GM18526 (cell line): ENCODE measurements around the gene DSTN.

Source experiments
- POLR2A ChIP-seq: IDR thresholded peaks from 3 replicates; pipeline ENCODE4 v1.6.1; 2011; ENCODE audit not compliant: insufficient read length; ENCODE audit errors: extremely low read depth

The DSTN gene

DNA sequence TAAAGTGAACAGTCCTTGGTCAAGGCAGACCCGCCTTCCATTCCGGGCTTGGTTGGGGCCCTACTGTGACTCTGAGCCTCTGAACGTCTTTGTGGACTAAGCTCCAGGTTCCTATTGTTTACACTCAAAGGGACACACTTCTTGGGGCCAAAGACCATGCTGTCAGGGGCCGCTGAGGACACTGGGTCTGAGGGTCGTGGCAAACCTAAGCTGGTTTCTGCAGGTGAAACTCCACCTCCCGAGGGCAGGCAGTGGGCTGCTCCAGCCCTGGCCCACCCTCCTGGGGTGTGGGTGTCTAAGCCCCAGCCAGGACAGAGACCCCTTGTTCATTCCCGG lies 43.1 kb downstream of the DSTN start:
- TF ChIP-seq POLR2A = no peak

GRCh38 chr20:17613328-17614175 lies 43.7 kb downstream of the DSTN start:
- no peak for TF ChIP-seq POLR2A

- no peak for TF ChIP-seq POLR2A
Observed at GRCh38 chr20:17614176-17614811, 44.4 kb downstream of the DSTN start.

DNA sequence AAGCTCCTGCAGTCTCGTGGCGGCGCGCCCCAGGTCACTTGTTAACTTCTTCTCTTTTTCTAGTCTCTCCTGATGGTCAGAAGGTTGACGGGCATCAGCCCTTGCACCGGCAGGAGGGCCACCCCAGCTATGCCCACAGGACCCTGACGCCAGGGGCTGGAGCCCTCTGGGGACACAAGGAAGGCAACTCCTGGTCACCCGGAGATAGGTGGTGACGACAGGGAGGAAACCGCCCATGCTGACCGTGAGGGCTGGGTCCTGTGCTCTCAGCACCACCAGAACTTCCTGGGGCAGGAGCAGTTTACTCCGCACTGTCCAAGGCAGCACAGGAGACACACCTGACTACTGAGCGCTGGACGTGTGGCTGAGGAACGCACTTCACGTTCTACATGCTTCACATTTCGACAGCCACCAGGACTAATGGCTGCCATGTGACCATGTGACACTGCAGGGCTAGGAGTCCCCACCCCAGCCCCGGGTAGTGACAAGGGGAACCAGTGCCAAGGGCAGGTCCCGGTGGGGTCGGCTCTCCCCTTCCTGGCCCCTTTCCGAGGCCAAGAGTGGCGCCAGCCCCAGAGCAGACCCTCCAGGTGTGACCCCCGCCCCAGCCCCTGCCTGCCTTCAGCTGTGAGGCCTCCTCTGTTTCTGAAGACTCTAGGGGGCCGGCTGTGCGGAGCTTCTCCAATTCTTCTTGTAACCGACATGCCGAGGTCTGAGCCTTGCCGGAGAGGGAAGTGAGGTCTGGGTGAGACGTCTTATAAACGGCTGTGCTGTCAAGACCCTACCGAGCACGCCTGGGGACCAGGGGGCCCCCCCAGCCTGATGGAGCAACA lies 45.2 kb downstream of the DSTN start:
- no peak for TF ChIP-seq POLR2A

DNA sequence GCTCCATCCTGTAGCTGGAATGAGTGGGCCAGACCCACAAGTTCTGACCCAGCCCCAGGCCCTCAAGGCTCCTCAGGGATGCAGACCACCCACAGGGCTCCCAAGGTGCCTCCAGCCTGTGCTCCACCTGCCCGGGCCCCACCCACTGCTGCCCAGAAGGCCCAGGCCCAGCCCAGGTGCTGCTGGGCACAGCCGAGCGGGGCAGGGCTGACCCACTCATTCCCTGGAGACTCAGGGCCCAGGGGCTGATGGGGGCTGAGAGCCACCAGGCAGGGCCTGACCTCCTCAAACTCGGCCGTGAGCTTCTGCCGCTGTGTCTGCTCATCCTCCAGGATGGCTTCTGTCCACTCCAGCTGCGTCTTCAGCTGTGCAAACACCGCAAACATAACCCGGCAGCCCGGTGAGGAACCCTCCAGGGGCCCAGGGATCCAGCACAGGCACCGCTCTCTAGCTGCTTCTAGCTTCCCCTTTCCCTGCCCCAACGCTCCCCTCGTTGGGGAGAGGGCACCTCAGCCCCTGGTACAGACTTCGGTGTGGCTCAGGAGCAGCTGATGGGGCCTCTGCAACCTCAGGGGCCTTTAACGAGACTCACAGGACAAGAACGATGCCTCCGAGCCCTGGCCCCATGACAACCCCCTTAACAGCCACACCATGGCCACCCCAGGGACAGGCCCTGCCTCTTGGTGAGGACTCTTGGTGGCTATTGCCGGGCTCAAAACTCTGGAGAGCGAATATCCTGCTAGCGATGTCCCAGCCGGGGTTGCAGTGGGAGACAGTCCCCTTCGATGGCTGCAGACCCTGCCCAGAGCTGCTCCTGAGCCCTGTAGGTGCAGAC lies 46.0 kb downstream of the DSTN start:
- TF ChIP-seq POLR2A = no peak

- TF ChIP-seq POLR2A = no peak
Observed at GRCh38 chr20:17616480-17617211, 46.8 kb downstream of the DSTN start.

GRCh38 chr20:17617212-17617867 lies 47.5 kb downstream of the DSTN start:
- no peak for TF ChIP-seq POLR2A

DNA sequence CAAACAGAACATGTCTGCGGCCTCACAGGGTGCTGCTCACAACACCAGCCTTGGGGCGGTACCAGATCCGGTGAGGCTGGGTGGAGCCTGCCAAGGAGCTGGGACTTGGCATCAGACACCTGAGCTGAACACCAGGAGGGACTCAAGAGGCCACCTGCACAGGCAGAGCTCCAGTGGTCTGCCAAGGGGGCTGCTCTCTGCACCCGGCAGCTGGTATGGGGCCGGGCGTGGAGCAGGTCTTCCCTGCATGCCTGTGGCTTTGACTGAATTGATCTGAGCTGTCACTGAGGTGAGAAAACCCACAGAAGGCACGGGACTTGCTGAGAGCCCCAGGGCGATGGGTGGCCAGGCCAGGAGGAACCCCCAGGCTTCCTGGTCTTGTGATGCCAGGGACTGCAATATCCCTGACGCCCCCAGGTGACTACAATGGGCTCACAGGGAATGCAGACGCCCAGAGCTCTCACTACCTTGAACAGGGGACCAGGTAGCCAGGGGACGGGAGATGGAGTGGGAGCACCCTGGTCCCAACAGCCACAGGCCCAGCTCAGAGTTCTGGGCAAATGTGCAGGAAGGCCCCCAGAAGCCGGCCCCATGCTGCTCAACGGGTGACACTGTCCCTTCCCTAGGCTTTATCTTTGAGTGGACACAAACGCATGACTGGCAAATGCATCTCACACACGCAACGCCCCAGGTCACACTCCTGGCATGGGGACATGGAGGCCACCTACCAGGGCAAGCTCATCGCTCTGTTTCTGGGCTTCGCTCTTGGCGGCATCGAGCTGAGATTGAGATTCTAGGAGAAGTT lies 48.2 kb downstream of the DSTN start:
- TF ChIP-seq POLR2A = no peak

DNA sequence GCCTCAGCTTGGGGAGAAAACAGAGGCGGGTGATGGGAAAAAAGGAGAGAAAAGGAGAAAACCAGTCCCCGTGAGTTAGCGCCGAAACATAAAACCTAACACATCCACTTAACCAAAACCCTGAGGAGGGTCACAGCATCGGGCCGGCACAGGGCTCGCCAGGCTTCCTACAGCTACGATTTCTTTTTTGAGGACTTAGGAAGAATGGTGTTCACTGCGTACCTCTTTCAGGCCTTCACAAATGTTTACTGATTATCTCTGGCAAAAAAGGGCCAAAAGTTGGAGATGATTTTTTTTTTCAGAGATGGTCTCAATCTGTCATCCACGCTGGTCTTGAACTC lies 48.8 kb downstream of the DSTN start:
- no peak for TF ChIP-seq POLR2A

- no peak for TF ChIP-seq POLR2A
Observed at GRCh38 chr20:17619351-17620093, 49.6 kb downstream of the DSTN start.

GRCh38 chr20:17620371-17621228 lies 50.7 kb downstream of the DSTN start:
- TF ChIP-seq POLR2A = no peak
